Parathyroid adenoma (tissue), 2 donors: ENCODE measurements around the gene KAT8.

Source experiments
- H2AFZ ChIP-seq: fragments of 300-600 bp; sonication (generic); one replicate; pipeline ENCODE4 v1.7.0; 2017; ENCODE audit warnings: antibody characterized with exemption, mild to moderate bottlenecking
- H3K27ac ChIP-seq: fragments of 300-600 bp; sonication (generic); one replicate; pipeline ENCODE4 v1.7.0; 2017
- H3K27me3 ChIP-seq: fragments of 300-600 bp; sonication (generic); one replicate; pipeline ENCODE4 v1.7.0; 2017; ENCODE audit warnings: low read length; ENCODE audit not compliant: control insufficient read depth, insufficient read depth
- H3K36me3 ChIP-seq: fragments of 300-600 bp; sonication (generic); one replicate; pipeline ENCODE4 v1.7.0; 2017; ENCODE audit warnings: low read length; ENCODE audit not compliant: control insufficient read depth, insufficient read depth
- H3K4me1 ChIP-seq: fragments of 300-600 bp; sonication (generic); one replicate; pipeline ENCODE4 v1.7.0; 2017; ENCODE audit warnings: control low read depth
- H3K4me2 ChIP-seq: fragments of 300-600 bp; sonication (generic); one replicate; pipeline ENCODE4 v1.7.0; 2017; ENCODE audit warnings: low read length
- H3K4me3 ChIP-seq: fragments of 300-600 bp; sonication (generic); one replicate; pipeline ENCODE4 v1.7.0; 2017; ENCODE audit warnings: low read depth, low read length
- H3K79me2 ChIP-seq: fragments of 300-600 bp; sonication (generic); one replicate; pipeline ENCODE4 v1.7.0; 2017; ENCODE audit warnings: control low read depth
- H3K9ac ChIP-seq: fragments of 300-600 bp; sonication (generic); one replicate; pipeline ENCODE4 v1.7.0; 2017; ENCODE audit warnings: mild to moderate bottlenecking
- H3K9me3 ChIP-seq: fragments of 300-600 bp; sonication (generic); one replicate; pipeline ENCODE4 v1.7.0; 2017; ENCODE audit warnings: low read length; ENCODE audit not compliant: control insufficient read depth
- TF ChIP-seq, protein P1 (sequence below): fragments of 300-600 bp; sonication (generic); IDR thresholded peaks from one replicate; pipeline ENCODE4 v1.7.0; 2017; ENCODE audit warnings: antibody characterized with exemption, mild to moderate bottlenecking
- donor health status: primary hyperparathyroidism.

Gene KAT8

DNA sequence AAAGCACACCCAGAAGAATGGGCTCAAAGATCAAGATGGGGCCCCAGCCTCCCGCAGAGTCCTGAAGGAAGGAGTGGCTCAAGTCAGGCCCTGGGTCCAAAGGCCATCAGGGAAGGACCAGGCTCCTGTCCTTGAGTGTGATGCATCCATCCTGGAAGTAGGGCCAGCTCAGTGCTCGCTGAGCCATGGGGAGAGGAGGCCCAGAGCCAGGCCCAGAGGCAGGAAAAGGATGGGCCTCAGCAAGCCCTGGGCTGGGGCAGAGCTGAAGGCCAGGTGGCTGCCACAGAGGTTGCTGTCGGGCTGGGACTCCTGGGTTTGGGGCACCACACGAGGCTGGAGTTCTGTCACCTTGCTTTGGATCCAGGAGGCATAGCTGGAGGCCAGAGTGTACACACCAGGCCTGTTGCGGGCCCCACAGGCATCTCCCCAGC is 14.4 kb downstream of the KAT8 start:
- no peak overlapping the region for H3K4me2 ChIP-seq
- no peak overlapping the region for H3K27ac ChIP-seq
- peaks cover 15% of the 10 kb centered on the region for H3K79me2 ChIP-seq
- H3K9ac ChIP-seq: no peak overlapping the region
- no peak overlapping the region for H2AFZ ChIP-seq
- TF ChIP-seq, protein P1, sequence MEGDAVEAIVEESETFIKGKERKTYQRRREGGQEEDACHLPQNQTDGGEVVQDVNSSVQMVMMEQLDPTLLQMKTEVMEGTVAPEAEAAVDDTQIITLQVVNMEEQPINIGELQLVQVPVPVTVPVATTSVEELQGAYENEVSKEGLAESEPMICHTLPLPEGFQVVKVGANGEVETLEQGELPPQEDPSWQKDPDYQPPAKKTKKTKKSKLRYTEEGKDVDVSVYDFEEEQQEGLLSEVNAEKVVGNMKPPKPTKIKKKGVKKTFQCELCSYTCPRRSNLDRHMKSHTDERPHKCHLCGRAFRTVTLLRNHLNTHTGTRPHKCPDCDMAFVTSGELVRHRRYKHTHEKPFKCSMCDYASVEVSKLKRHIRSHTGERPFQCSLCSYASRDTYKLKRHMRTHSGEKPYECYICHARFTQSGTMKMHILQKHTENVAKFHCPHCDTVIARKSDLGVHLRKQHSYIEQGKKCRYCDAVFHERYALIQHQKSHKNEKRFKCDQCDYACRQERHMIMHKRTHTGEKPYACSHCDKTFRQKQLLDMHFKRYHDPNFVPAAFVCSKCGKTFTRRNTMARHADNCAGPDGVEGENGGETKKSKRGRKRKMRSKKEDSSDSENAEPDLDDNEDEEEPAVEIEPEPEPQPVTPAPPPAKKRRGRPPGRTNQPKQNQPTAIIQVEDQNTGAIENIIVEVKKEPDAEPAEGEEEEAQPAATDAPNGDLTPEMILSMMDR: no peak
- H3K36me3 ChIP-seq: no peaks in the 10 kb centered on the region
- H3K27me3 ChIP-seq: no peaks in the 10 kb centered on the region
- no peaks in the 10 kb centered on the region for H3K9me3 ChIP-seq
- H3K4me3 ChIP-seq: no peak overlapping the region
- peaks cover 40% of the 10 kb centered on the region for H3K4me1 ChIP-seq

DNA sequence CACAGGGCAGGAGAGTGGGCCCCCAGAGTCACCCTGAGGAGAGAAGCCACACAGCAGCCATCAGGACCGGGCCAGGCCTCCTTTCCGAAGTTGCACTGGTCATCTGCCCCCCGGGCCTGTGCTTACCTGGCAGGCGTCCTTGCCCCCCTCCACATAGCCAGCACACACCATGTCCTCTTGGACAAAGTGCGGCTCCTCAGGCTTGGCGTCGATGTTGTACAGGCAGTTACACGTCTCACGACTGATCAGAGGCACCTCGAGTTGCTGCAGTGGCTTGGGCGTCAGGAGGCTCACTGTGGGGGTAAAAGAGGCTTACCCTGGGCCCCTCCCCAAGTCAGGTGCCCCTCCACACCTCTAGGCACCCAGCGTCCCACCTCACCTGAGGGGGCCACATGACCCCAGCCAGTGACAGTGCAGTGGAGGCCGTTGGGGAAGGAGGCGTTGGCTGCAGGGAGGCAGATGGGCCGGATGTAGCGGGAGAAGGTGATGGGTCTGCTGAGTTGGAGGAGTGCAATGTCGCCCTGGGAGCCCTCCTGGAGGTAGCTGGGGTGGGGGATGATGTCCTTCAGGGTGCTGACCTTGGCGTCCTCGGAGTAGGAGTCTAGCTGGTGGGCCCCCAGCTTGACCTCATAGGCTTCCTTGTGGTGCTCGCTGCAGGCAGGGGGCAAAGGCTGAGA is 15.0 kb downstream of the KAT8 start:
- Histone ChIP-seq H3K27me3 (no peaks in the 10 kb centered on the region), H3K9ac (no peak overlapping the region), H2AFZ (no peak overlapping the region), H3K4me2 (no peak overlapping the region), H3K9me3 (no peaks in the 10 kb centered on the region), H3K4me3 (no peak overlapping the region), H3K79me2 (peaks cover 11% of the 10 kb centered on the region), H3K36me3 (no peaks in the 10 kb centered on the region), H3K27ac (no peak overlapping the region), H3K4me1 (peaks cover 40% of the 10 kb centered on the region)
- TF ChIP-seq, protein P1: no peak

DNA sequence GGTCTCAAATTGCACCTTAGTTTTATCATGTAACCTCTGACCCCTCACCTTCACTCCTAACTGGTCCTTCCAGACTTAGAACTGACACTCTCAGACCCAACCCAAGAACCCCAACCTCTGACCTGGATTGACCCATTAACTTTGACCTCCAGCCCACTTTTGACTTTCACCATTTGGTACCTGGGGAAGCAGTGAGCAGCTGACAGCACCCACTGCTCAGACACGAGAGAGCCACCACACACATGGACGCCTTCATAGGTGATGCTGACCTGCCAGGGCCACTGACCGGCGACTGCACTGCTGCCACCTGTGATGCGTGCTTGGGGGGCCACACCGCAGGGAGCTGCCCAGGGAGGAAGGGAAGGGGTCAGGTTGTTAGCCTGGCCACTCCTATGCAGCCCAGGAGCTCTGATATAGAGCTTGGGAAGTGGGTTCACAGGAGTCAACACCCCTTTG is 15.6 kb downstream of the KAT8 start:
- TF ChIP-seq, protein P1: no peak
- Histone ChIP-seq H3K4me3 (no peak overlapping the region), H3K27ac (no peak overlapping the region), H3K4me1 (peaks cover 40% of the 10 kb centered on the region), H3K79me2 (peaks cover 8% of the 10 kb centered on the region), H3K9ac (no peak overlapping the region), H3K4me2 (no peak overlapping the region), H3K9me3 (no peaks in the 10 kb centered on the region), H3K27me3 (no peaks in the 10 kb centered on the region), H2AFZ (no peak overlapping the region), H3K36me3 (no peaks in the 10 kb centered on the region)

DNA sequence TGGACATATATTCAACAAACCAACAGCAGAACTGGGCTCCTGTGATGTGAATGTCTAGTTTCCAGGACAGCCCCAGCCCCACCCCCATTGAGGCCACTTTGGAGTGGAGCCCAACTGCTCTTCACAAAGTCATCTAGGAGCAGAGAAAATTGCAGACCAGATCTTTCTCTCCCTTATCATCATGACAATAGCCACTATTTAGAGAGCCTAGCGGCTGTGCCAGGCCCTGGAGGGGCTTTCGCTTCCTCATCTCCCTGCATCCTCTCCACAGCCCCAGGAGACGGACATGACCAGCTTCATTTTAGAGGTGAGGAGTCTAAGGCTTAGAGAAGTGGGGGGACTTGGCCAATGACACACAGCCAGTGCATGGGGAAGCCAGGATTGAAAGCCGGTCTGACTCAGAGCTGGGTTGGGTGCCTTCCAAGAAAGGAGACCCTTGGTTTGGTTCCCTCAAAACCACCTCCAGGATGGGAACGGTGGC is 16.7 kb downstream of the KAT8 start:
- Histone ChIP-seq H3K27ac (peak overlapping the region; percentile 59), H3K9ac (no peak overlapping the region), H3K4me3 (peak overlapping the region; percentile 68), H2AFZ (no peak overlapping the region), H3K4me2 (peak overlapping the region; percentile 72), H3K9me3 (no peaks in the 10 kb centered on the region), H3K4me1 (peaks cover 44% of the 10 kb centered on the region), H3K79me2 (peaks cover 4% of the 10 kb centered on the region), H3K27me3 (no peaks in the 10 kb centered on the region), H3K36me3 (no peaks in the 10 kb centered on the region)
- TF ChIP-seq, protein P1: no peak
